ENCODE data around the gene SMYD1.
A peak's percentile ranks its signal among the peaks of the same experiment; 100 is the strongest.

Gene SMYD1

GRCh38 chr2:88148929-88149438 lies 81.4 kb downstream of the SMYD1 start:
- no peak for DNase-seq

- no peak for DNase-seq
Observed at GRCh38 chr2:88159481-88159880, 91.9 kb downstream of the SMYD1 start.

GRCh38 chr2:88159955-88160415 lies 92.4 kb downstream of the SMYD1 start:
- DNase-seq = peak; percentile 24

GRCh38 chr2:88160517-88160916 lies 92.9 kb downstream of the SMYD1 start:
- no peak for DNase-seq

GRCh38 chr2:88161446-88162244 lies 94.0 kb downstream of the SMYD1 start:
- DNase-seq = no peak
